Measurements from ENCODE around the gene CNTNAP5. TPM values are rescaled to one million over a fixed set of nuclear protein-coding genes. Genes with fewer than 3 reads are reported as not detected.

Gene CNTNAP5
- total RNA-seq, 1 donor from 2014 or later, result not detected

DNA sequence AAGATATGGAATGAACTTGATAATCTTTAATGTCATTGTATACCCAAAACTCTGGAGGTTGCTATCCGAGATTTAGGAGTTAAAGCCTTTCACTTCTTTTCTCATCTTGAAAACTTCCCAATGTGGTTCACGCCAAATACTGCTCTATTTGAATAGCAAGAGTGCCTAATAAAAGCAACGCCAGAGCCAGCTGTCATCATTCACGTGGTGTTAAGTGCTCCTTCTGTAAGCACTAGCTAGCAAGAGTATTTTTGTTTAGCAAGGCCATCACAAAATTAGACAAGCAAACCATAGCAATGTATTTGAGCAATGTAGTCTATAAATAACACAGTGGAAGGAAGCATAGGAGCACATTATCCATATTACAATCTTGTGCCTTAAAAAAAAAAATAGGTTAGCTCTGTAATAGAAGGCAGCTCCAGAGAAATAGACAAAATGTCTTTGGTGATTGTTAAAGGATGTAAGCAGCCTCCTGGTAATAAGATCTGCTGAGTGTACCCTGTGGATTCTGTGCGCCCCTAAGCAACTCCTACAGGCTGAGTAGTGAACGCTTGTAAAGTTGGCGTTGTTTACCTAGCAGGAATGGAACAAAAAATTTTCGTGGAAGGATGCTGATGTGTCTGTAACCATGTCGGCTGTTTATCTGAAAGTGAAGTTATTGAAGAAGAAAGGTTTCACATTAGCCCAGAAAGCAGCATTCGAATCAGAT lies 518.0 kb downstream of the CNTNAP5 start:
- DNase-seq (no peak), ATAC-seq (peak; percentile 55 to 75)
- intact Hi-C loops (cut with DNase I), result no loop called here

DNA sequence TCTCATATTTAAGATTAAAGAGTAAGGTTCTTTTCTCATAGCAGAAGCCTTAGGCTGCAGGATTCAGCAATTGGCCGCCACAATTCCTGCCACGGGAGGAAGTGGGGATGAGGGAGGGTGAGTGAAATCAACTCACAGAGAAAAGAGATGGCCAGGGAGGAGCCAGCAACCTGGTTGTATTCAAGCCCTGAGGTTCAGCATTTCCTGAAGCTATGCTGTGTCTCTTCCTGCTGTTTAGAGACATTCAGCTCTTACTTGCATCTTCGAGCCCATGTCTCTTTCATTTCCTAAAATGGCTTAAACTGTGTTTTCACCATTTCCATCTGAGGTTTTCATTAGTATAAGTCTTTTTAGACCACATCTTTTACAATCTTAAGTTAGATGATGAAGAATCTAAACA lies 522.6 kb downstream of the CNTNAP5 start:
- H3K4me1 ChIP-seq, result no peaks in the 10 kb centered on the region
- DNase-seq, result no peak
- no peaks in the 10 kb centered on the region for H3K27me3 ChIP-seq (ENCODE audit: low read depth)
- H3K9me3 ChIP-seq, result no peaks in the 10 kb centered on the region
- TF ChIP-seq, protein P1, sequence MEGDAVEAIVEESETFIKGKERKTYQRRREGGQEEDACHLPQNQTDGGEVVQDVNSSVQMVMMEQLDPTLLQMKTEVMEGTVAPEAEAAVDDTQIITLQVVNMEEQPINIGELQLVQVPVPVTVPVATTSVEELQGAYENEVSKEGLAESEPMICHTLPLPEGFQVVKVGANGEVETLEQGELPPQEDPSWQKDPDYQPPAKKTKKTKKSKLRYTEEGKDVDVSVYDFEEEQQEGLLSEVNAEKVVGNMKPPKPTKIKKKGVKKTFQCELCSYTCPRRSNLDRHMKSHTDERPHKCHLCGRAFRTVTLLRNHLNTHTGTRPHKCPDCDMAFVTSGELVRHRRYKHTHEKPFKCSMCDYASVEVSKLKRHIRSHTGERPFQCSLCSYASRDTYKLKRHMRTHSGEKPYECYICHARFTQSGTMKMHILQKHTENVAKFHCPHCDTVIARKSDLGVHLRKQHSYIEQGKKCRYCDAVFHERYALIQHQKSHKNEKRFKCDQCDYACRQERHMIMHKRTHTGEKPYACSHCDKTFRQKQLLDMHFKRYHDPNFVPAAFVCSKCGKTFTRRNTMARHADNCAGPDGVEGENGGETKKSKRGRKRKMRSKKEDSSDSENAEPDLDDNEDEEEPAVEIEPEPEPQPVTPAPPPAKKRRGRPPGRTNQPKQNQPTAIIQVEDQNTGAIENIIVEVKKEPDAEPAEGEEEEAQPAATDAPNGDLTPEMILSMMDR (IDR thresholded peaks at IDR 0.05), result no peak
- H3K27ac ChIP-seq, result no peak overlapping the region
- no peak for ATAC-seq
- intact Hi-C loops (cut with DNase I), result no loop called here
- no peaks in the 10 kb centered on the region for H3K36me3 ChIP-seq
- no peak overlapping the region for H3K4me3 ChIP-seq

More for the DNA sequence above, 518.0 kb downstream of the CNTNAP5 start:
- TF ChIP-seq, protein P1 (IDR thresholded peaks at IDR 0.05), result no peak
- Histone ChIP-seq H3K27ac (no peak overlapping the region), H3K36me3 (no peaks in the 10 kb centered on the region), H3K27me3 (ENCODE audit: low read depth) (no peaks in the 10 kb centered on the region), H3K9me3 (no peaks in the 10 kb centered on the region), H3K4me3 (no peak overlapping the region), H3K4me1 (no peaks in the 10 kb centered on the region)

DNA sequence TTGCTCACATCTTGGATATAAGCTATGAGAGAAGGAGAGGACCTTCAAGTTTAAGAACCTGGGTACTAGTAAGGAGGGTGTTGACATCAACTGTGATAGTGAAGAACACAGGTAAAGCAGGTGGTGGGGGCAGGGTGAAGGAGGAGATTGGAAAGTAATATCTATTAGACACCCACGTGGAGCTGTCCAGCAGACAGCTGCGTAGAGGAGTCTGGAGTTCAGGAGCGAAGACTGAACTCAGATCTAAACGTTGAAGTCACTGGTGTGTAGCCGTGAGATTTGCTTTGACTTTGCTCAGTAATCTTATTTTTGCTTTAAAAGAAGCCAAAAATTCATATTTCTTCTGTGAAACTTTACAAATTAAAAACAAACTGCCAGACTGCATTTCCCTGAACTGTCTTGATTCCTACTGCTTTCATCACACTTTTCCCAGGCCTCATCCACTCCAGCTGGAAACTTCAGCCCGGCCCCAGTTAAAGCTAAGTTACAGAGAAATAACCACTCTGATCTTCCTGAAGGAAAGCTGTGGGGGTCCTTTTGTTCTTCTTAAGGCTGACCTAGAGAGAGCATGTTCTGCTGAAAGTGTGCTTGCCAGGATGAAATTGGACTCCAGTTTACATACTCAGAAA lies 533.3 kb downstream of the CNTNAP5 start:
- no peaks in the 10 kb centered on the region for H3K27me3 ChIP-seq (ENCODE audit: low read depth)
- H3K4me1 ChIP-seq, result no peaks in the 10 kb centered on the region
- no peaks in the 10 kb centered on the region for H3K9me3 ChIP-seq
- no peaks in the 10 kb centered on the region for H3K36me3 ChIP-seq
- no peak for DNase-seq
- ATAC-seq, result no peak
- no peak overlapping the region for H3K27ac ChIP-seq
- TF ChIP-seq, protein P1 (IDR thresholded peaks at IDR 0.05), result no peak
- intact Hi-C loops (cut with DNase I), result no loop called here
- no peak overlapping the region for H3K4me3 ChIP-seq

DNA sequence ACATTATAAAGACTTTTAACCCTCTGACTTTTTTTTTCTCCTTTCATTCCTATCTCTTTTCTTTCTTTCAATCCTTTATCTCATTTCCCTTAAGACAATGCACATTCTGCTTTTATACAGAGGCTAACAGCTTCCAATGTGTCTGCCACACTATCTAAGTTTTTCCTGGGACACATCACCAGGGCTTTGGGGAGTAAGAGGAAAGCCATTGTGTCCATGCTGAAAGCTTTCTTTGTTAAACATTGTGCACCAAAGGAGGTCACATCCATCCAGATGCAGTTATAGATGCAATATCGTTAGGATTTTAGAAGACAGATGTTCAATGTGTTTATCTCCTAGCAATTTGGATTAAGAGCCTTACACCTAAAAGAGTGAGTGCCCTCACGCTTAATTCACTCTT lies 534.1 kb downstream of the CNTNAP5 start:
- H3K36me3 ChIP-seq, result no peaks in the 10 kb centered on the region
- DNase-seq, result no peak
- H3K27me3 ChIP-seq (ENCODE audit: low read depth), result no peaks in the 10 kb centered on the region
- no peak overlapping the region for H3K4me3 ChIP-seq
- ATAC-seq, result no peak
- no peaks in the 10 kb centered on the region for H3K4me1 ChIP-seq
- TF ChIP-seq, protein P1 (IDR thresholded peaks at IDR 0.05), result no peak
- H3K27ac ChIP-seq, result no peak overlapping the region
- H3K9me3 ChIP-seq, result no peaks in the 10 kb centered on the region
- intact Hi-C loops (cut with DNase I), result no loop called here

DNA sequence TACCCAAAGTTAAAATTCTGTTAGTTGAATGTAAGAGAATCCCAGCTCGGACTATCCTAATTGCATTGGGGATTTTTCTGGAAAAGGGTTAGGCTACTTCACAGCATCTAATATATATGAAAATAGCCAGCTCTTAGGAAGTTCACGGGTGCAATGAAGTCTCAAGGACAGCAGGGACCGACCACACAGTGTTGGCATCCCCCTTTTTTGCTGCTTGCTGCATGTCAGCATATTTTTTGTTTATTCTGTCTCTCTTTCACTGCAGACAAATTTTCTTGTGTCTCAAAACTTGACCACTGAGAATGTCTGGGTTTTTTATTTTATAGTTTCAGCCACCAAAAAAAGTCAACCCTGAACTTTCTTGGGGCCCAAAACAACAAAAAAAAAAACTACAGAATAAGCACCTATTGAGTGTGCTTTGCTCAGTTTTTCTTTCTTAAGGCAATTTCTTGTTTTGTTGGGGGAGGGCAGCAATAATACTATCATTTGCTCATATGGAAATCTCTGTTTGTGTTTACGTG lies 535.6 kb downstream of the CNTNAP5 start:
- Histone ChIP-seq H3K9me3 (no peaks in the 10 kb centered on the region), H3K4me3 (no peak overlapping the region), H3K4me1 (no peaks in the 10 kb centered on the region), H3K36me3 (no peaks in the 10 kb centered on the region), H3K27ac (no peak overlapping the region), H3K27me3 (ENCODE audit: low read depth) (no peaks in the 10 kb centered on the region)
- ATAC-seq (no peak), DNase-seq (no peak)
- intact Hi-C loops (cut with DNase I), result no loop called here
- TF ChIP-seq, protein P1 (IDR thresholded peaks at IDR 0.05), result no peak
